ENCODE data around the gene TOR1B.
A peak's percentile ranks its signal among the peaks of the same experiment; 100 is the strongest.
"Not testable (repeated sequence)": the region's sequence is repeated elsewhere in the genome, so short reads cannot be mapped to it uniquely, and the experiment has no call there.

The TOR1B gene

GRCh38 chr9:129776096-129776495 is 26.9 kb upstream of the TOR1B start:
- not testable (repeated sequence) for H3K9me3 ChIP-seq (ENCODE audit: control insufficient read depth in 1 of 2, low read length in 2 of 2); H3K27me3 ChIP-seq (ENCODE audit: control insufficient read depth in 1 of 2, insufficient read depth in 2 of 2, low read length in 2 of 2); H3K4me3 ChIP-seq (ENCODE audit: low read depth in 1 of 2, low read length in 2 of 2); H3K27ac ChIP-seq (ENCODE audit: low read depth, low read length); H3K36me3 ChIP-seq (ENCODE audit: control insufficient read depth in 1 of 2, insufficient read depth in 2 of 2, low read length in 2 of 2)
- peaks cover 3 to 14% of the 10 kb centered on the region in 2 donors for H3K4me1 ChIP-seq (ENCODE audit: control insufficient read depth in 1 of 2, insufficient read depth in 2 of 2, low read length in 2 of 2)
- peak overlapping the region in 1 of 2 donors; percentile 22 for H3K9ac ChIP-seq (ENCODE audit: low read depth in 1 of 2, low read length in 2 of 2)

GRCh38 chr9:129776566-129776937 is 26.4 kb upstream of the TOR1B start:
- H3K9me3 ChIP-seq (ENCODE audit: control insufficient read depth in 1 of 2, low read length in 2 of 2), result no peaks in the 10 kb centered on the region
- peaks cover 3 to 14% of the 10 kb centered on the region in 2 donors for H3K4me1 ChIP-seq (ENCODE audit: control insufficient read depth in 1 of 2, insufficient read depth in 2 of 2, low read length in 2 of 2)
- peaks cover 0 to 4% of the 10 kb centered on the region in 2 donors for H3K27me3 ChIP-seq (ENCODE audit: control insufficient read depth in 1 of 2, insufficient read depth in 2 of 2, low read length in 2 of 2)
- H3K27ac ChIP-seq (ENCODE audit: low read depth, low read length), result peak overlapping the region; percentile 66
- peak overlapping the region in 1 of 2 donors; percentile 22 for H3K9ac ChIP-seq (ENCODE audit: low read depth in 1 of 2, low read length in 2 of 2)
- no peaks in the 10 kb centered on the region for H3K36me3 ChIP-seq (ENCODE audit: control insufficient read depth in 1 of 2, insufficient read depth in 2 of 2, low read length in 2 of 2)
- H3K4me3 ChIP-seq (ENCODE audit: low read depth in 1 of 2, low read length in 2 of 2), result no peak overlapping the region

- H3K36me3 ChIP-seq (ENCODE audit: control insufficient read depth in 1 of 2, insufficient read depth in 2 of 2, low read length in 2 of 2), result no peaks in the 10 kb centered on the region
- no peaks in the 10 kb centered on the region for H3K9me3 ChIP-seq (ENCODE audit: control insufficient read depth in 1 of 2, low read length in 2 of 2)
- H3K4me3 ChIP-seq (ENCODE audit: low read depth in 1 of 2, low read length in 2 of 2), result no peak overlapping the region
- H3K4me1 ChIP-seq (ENCODE audit: control insufficient read depth in 1 of 2, insufficient read depth in 2 of 2, low read length in 2 of 2), result peaks cover 3 to 14% of the 10 kb centered on the region in 2 donors
- H3K27me3 ChIP-seq (ENCODE audit: control insufficient read depth in 1 of 2, insufficient read depth in 2 of 2, low read length in 2 of 2), result peaks cover 0 to 4% of the 10 kb centered on the region in 2 donors
- H3K9ac ChIP-seq (ENCODE audit: low read depth in 1 of 2, low read length in 2 of 2), result peak overlapping the region in 1 of 2 donors; percentile 22
- peak overlapping the region; percentile 66 for H3K27ac ChIP-seq (ENCODE audit: low read depth, low read length)
These were observed 25.8 kb upstream of the TOR1B start for GRCh38 chr9:129776938-129777768.

- peaks cover 3 to 14% of the 10 kb centered on the region in 2 donors for H3K4me1 ChIP-seq (ENCODE audit: control insufficient read depth in 1 of 2, insufficient read depth in 2 of 2, low read length in 2 of 2)
- H3K27ac ChIP-seq (ENCODE audit: low read depth, low read length), result no peak overlapping the region
- H3K9ac ChIP-seq (ENCODE audit: low read depth in 1 of 2, low read length in 2 of 2), result no peak overlapping the region
- no peak overlapping the region for H3K4me3 ChIP-seq (ENCODE audit: low read depth in 1 of 2, low read length in 2 of 2)
- H3K27me3 ChIP-seq (ENCODE audit: control insufficient read depth in 1 of 2, insufficient read depth in 2 of 2, low read length in 2 of 2), result peaks cover 0 to 4% of the 10 kb centered on the region in 2 donors
- no peaks in the 10 kb centered on the region for H3K9me3 ChIP-seq (ENCODE audit: control insufficient read depth in 1 of 2, low read length in 2 of 2)
- no peaks in the 10 kb centered on the region for H3K36me3 ChIP-seq (ENCODE audit: control insufficient read depth in 1 of 2, insufficient read depth in 2 of 2, low read length in 2 of 2)
These were observed 25.2 kb upstream of the TOR1B start for GRCh38 chr9:129777769-129778130.

GRCh38 chr9:129778469-129778868 is 24.5 kb upstream of the TOR1B start:
- Histone ChIP-seq H3K27ac (ENCODE audit: low read depth, low read length) (no peak overlapping the region), H3K4me3 (ENCODE audit: low read depth in 1 of 2, low read length in 2 of 2) (no peak overlapping the region), H3K36me3 (ENCODE audit: control insufficient read depth in 1 of 2, insufficient read depth in 2 of 2, low read length in 2 of 2) (no peaks in the 10 kb centered on the region), H3K27me3 (ENCODE audit: control insufficient read depth in 1 of 2, insufficient read depth in 2 of 2, low read length in 2 of 2) (peaks cover 0 to 4% of the 10 kb centered on the region in 2 donors), H3K9ac (ENCODE audit: low read depth in 1 of 2, low read length in 2 of 2) (no peak overlapping the region), H3K4me1 (ENCODE audit: control insufficient read depth in 1 of 2, insufficient read depth in 2 of 2, low read length in 2 of 2) (peaks cover under 1 to 14% of the 10 kb centered on the region in 2 donors), H3K9me3 (ENCODE audit: control insufficient read depth in 1 of 2, low read length in 2 of 2) (no peaks in the 10 kb centered on the region)

GRCh38 chr9:129779560-129780190 is 23.3 kb upstream of the TOR1B start:
- Histone ChIP-seq H3K27ac (ENCODE audit: low read depth, low read length) (no peak overlapping the region), H3K4me1 (ENCODE audit: control insufficient read depth in 1 of 2, insufficient read depth in 2 of 2, low read length in 2 of 2) (peaks cover 0 to 14% of the 10 kb centered on the region in 2 donors), H3K9ac (ENCODE audit: low read depth in 1 of 2, low read length in 2 of 2) (no peak overlapping the region), H3K4me3 (ENCODE audit: low read depth in 1 of 2, low read length in 2 of 2) (no peak overlapping the region), H3K27me3 (ENCODE audit: control insufficient read depth in 1 of 2, insufficient read depth in 2 of 2, low read length in 2 of 2) (no peaks in the 10 kb centered on the region), H3K9me3 (ENCODE audit: control insufficient read depth in 1 of 2, low read length in 2 of 2) (no peaks in the 10 kb centered on the region), H3K36me3 (ENCODE audit: control insufficient read depth in 1 of 2, insufficient read depth in 2 of 2, low read length in 2 of 2) (no peaks in the 10 kb centered on the region)

GRCh38 chr9:129781131-129781530 is 21.9 kb upstream of the TOR1B start:
- Histone ChIP-seq H3K9me3 (ENCODE audit: control insufficient read depth in 1 of 2, low read length in 2 of 2) (no peaks in the 10 kb centered on the region), H3K4me1 (ENCODE audit: control insufficient read depth in 1 of 2, insufficient read depth in 2 of 2, low read length in 2 of 2) (peaks cover 0 to 14% of the 10 kb centered on the region in 2 donors), H3K4me3 (ENCODE audit: low read depth in 1 of 2, low read length in 2 of 2) (no peak overlapping the region), H3K27ac (ENCODE audit: low read depth, low read length) (no peak overlapping the region), H3K36me3 (ENCODE audit: control insufficient read depth in 1 of 2, insufficient read depth in 2 of 2, low read length in 2 of 2) (no peaks in the 10 kb centered on the region), H3K9ac (ENCODE audit: low read depth in 1 of 2, low read length in 2 of 2) (no peak overlapping the region), H3K27me3 (ENCODE audit: control insufficient read depth in 1 of 2, insufficient read depth in 2 of 2, low read length in 2 of 2) (peaks cover 0 to 4% of the 10 kb centered on the region in 2 donors)

GRCh38 chr9:129781981-129782380 is 21.0 kb upstream of the TOR1B start:
- Histone ChIP-seq H3K9me3 (ENCODE audit: control insufficient read depth in 1 of 2, low read length in 2 of 2) (no peaks in the 10 kb centered on the region), H3K27me3 (ENCODE audit: control insufficient read depth in 1 of 2, insufficient read depth in 2 of 2, low read length in 2 of 2) (peaks cover 0 to 5% of the 10 kb centered on the region in 2 donors), H3K27ac (ENCODE audit: low read depth, low read length) (no peak overlapping the region), H3K9ac (ENCODE audit: low read depth in 1 of 2, low read length in 2 of 2) (no peak overlapping the region), H3K4me1 (ENCODE audit: control insufficient read depth in 1 of 2, insufficient read depth in 2 of 2, low read length in 2 of 2) (peaks cover 0 to 9% of the 10 kb centered on the region in 2 donors), H3K4me3 (ENCODE audit: low read depth in 1 of 2, low read length in 2 of 2) (no peak overlapping the region), H3K36me3 (ENCODE audit: control insufficient read depth in 1 of 2, insufficient read depth in 2 of 2, low read length in 2 of 2) (no peaks in the 10 kb centered on the region)

- H3K4me1 ChIP-seq (ENCODE audit: control insufficient read depth in 1 of 2, insufficient read depth in 2 of 2, low read length in 2 of 2), result no peaks in the 10 kb centered on the region
These were observed 19.2 kb upstream of the TOR1B start for GRCh38 chr9:129783516-129784361.

GRCh38 chr9:129784970-129785369 is 18.0 kb upstream of the TOR1B start:
- H3K36me3 ChIP-seq (ENCODE audit: control insufficient read depth in 1 of 2, insufficient read depth in 2 of 2, low read length in 2 of 2); H3K9me3 ChIP-seq (ENCODE audit: control insufficient read depth in 1 of 2, low read length in 2 of 2); H3K4me1 ChIP-seq (ENCODE audit: control insufficient read depth in 1 of 2, insufficient read depth in 2 of 2, low read length in 2 of 2); H3K27me3 ChIP-seq (ENCODE audit: control insufficient read depth in 1 of 2, insufficient read depth in 2 of 2, low read length in 2 of 2); H3K4me3 ChIP-seq (ENCODE audit: low read depth in 1 of 2, low read length in 2 of 2); H3K9ac ChIP-seq (ENCODE audit: low read depth in 1 of 2, low read length in 2 of 2); H3K27ac ChIP-seq (ENCODE audit: low read depth, low read length): not testable (repeated sequence)

More at GRCh38 chr9:129783516-129784361, 19.2 kb upstream of the TOR1B start:
- H3K9me3 ChIP-seq (ENCODE audit: control insufficient read depth in 1 of 2, low read length in 2 of 2), result no peaks in the 10 kb centered on the region
- H3K27me3 ChIP-seq (ENCODE audit: control insufficient read depth in 1 of 2, insufficient read depth in 2 of 2, low read length in 2 of 2), result peaks cover 4 to 8% of the 10 kb centered on the region in 2 donors
- H3K9ac ChIP-seq (ENCODE audit: low read depth in 1 of 2, low read length in 2 of 2), result no peak overlapping the region
- H3K36me3 ChIP-seq (ENCODE audit: control insufficient read depth in 1 of 2, insufficient read depth in 2 of 2, low read length in 2 of 2), result no peaks in the 10 kb centered on the region
- no peak overlapping the region for H3K27ac ChIP-seq (ENCODE audit: low read depth, low read length)
- no peak overlapping the region for H3K4me3 ChIP-seq (ENCODE audit: low read depth in 1 of 2, low read length in 2 of 2)
